Measurements from ENCODE around the gene RNU1-2. TPM values are rescaled to one million over a fixed set of nuclear protein-coding genes. Genes with fewer than 3 reads are reported as not detected.
"Not testable (repeated sequence)": the region's sequence is repeated elsewhere in the genome, so short reads cannot be mapped to it uniquely, and the experiment has no call there.

RNU1-2 gene
- total RNA-seq, 1 donor from 2014 or later, result 3,564 TPM

GRCh38 chr1:16892978-16893525 is 2.7 kb upstream of the RNU1-2 start:
- not testable (repeated sequence) for H3K27me3 Mint-ChIP-seq; DNase-seq (ENCODE audit: extremely low spot score, unreplicated experiment); H3K4me3 Mint-ChIP-seq; H3K27ac Mint-ChIP-seq; H3K36me3 Mint-ChIP-seq; H3K9me3 Mint-ChIP-seq
- H3K4me1 Mint-ChIP-seq (ENCODE audit: unreplicated experiment), result peaks cover 17% of the 10 kb centered on the region

DNA sequence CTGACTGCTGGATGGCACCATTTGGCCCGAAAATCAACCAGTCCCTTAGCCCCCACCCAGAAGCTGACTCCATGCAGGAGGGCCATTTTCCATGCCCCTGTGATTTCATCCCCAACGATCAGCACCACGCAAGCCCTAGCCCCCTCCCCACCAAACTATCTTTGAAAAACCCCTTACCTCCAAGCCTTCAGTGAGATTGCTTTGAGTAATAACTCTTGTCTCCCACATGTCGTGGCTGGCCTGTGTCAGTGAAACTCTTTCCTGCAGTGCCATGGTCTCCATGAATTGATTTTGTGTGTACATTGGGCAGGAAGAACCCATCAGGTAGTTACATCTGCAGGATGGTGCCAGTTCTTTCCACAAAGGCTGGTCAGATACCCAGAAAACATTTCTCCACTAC is 2.0 kb upstream of the RNU1-2 start:
- H3K4me3 Mint-ChIP-seq, result not testable (repeated sequence)

GRCh38 chr1:16894338-16894737 is 1.4 kb upstream of the RNU1-2 start:
- not testable (repeated sequence) for H3K36me3 Mint-ChIP-seq; H3K9me3 Mint-ChIP-seq; DNase-seq (ENCODE audit: extremely low spot score, unreplicated experiment); H3K27me3 Mint-ChIP-seq
- Mint-ChIP-seq H3K4me1 (ENCODE audit: unreplicated experiment) (peaks cover 17% of the 10 kb centered on the region), H3K4me3 (peak overlapping the region; percentile 60), H3K27ac (peak overlapping the region; percentile 100)

More for the DNA sequence above, 2.0 kb upstream of the RNU1-2 start:
- H3K27me3 Mint-ChIP-seq; H3K9me3 Mint-ChIP-seq; DNase-seq (ENCODE audit: extremely low spot score, unreplicated experiment); H3K36me3 Mint-ChIP-seq: not testable (repeated sequence)
- Mint-ChIP-seq H3K27ac (peak overlapping the region; percentile 100), H3K4me1 (ENCODE audit: unreplicated experiment) (peaks cover 17% of the 10 kb centered on the region)

- H3K9me3 Mint-ChIP-seq; DNase-seq (ENCODE audit: extremely low spot score, unreplicated experiment): not testable (repeated sequence)
- H3K4me3 Mint-ChIP-seq, result peak overlapping the region; percentile 89
These were observed 565 bp upstream of the RNU1-2 start for GRCh38 chr1:16895233-16895597.

DNA sequence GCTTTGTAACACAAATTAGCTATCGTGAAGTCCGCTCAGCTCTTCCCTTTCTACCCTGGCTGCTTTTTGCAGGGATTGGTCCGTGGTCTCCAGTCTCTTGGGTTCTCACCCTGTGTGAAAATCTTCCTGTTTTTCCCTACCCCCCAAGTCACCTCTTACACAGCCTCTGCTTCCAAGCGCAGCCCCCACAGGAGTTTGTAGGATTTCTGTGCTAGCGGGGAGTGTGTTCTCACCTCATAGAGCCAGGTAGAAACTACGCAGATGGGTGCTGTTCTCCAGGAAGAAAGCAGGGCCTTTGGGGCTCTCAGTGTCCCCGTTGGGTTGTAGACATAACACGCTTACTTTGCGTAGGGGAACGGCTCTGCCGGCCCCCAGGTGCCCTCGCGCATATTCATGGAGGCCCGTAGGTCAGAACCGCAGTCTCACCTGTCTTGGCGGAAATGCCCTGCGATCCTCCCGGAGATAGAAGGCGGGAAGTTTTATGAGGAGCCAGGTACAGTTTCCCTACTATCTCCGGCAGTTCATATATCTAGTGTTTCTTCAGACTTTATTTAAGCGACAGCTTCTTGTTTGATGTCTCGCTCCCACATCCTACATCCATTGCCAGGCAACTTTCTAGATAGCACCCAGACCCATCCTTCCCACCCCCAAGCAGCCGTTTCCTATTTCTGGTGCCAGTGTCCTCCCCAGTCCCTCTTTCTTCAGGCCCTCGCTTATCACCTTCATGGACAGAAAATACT is 706 bp downstream of the RNU1-2 start:
- Mint-ChIP-seq H3K27ac (peak overlapping the region; percentile 100), H3K4me3 (peak overlapping the region; percentile 89), H3K4me1 (ENCODE audit: unreplicated experiment) (peaks cover 23% of the 10 kb centered on the region)
- not testable (repeated sequence) for H3K27me3 Mint-ChIP-seq, H3K36me3 Mint-ChIP-seq, H3K9me3 Mint-ChIP-seq
- DNase-seq (ENCODE audit: extremely low spot score, unreplicated experiment), result peak; percentile 79

More at GRCh38 chr1:16895233-16895597, 565 bp upstream of the RNU1-2 start:
- not testable (repeated sequence) for H3K36me3 Mint-ChIP-seq, H3K27me3 Mint-ChIP-seq
- Mint-ChIP-seq H3K4me1 (ENCODE audit: unreplicated experiment) (peaks cover 17% of the 10 kb centered on the region), H3K27ac (peak overlapping the region; percentile 100)

GRCh38 chr1:16897653-16898052 is 1.9 kb downstream of the RNU1-2 start:
- DNase-seq (ENCODE audit: extremely low spot score, unreplicated experiment); H3K9me3 Mint-ChIP-seq; H3K27me3 Mint-ChIP-seq; H3K36me3 Mint-ChIP-seq: not testable (repeated sequence)
- Mint-ChIP-seq H3K27ac (peak overlapping the region; percentile 52), H3K4me1 (ENCODE audit: unreplicated experiment) (peaks cover 23% of the 10 kb centered on the region), H3K4me3 (peak overlapping the region; percentile 66)

- not testable (repeated sequence) for DNase-seq (ENCODE audit: extremely low spot score, unreplicated experiment); H3K9me3 Mint-ChIP-seq; H3K4me3 Mint-ChIP-seq; H3K36me3 Mint-ChIP-seq; H3K27me3 Mint-ChIP-seq; H3K27ac Mint-ChIP-seq
- peaks cover 26% of the 10 kb centered on the region for H3K4me1 Mint-ChIP-seq (ENCODE audit: unreplicated experiment)
These were observed 2.5 kb downstream of the RNU1-2 start for GRCh38 chr1:16898298-16898697.

DNA sequence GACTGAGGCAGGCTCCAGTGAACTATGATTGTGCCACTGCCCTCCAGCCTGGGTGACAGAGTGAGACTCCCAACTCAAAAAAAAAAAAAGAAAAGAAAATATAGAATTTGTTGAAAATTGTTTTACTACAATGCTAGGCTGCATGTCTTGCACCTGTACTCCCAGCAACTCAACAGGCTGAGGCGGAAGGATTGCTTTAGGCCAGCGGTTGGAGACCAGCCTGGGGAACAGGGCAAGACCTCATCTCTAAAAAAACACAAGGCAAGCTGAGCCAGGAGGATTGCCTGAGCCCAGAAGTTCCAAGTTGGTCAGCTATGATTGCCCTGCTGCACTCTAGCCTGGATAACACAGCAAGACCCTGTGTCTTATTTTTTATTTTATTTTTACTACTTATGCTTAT is 3.2 kb downstream of the RNU1-2 start:
- H3K27ac Mint-ChIP-seq, result not testable (repeated sequence)
- peaks cover 33% of the 10 kb centered on the region for H3K4me1 Mint-ChIP-seq (ENCODE audit: unreplicated experiment)

GRCh38 chr1:16900751-16901150 is 5.0 kb downstream of the RNU1-2 start:
- peak overlapping the region; percentile 46 for H3K27ac Mint-ChIP-seq

More for the DNA sequence above, 3.2 kb downstream of the RNU1-2 start:
- DNase-seq (ENCODE audit: extremely low spot score, unreplicated experiment); H3K4me3 Mint-ChIP-seq; H3K27me3 Mint-ChIP-seq; H3K36me3 Mint-ChIP-seq; H3K9me3 Mint-ChIP-seq: not testable (repeated sequence)

GRCh38 chr1:16901371-16901770 is 5.6 kb downstream of the RNU1-2 start:
- H3K4me3 Mint-ChIP-seq; DNase-seq (ENCODE audit: extremely low spot score, unreplicated experiment); H3K27me3 Mint-ChIP-seq; H3K27ac Mint-ChIP-seq; H3K36me3 Mint-ChIP-seq; H3K9me3 Mint-ChIP-seq: not testable (repeated sequence)
- H3K4me1 Mint-ChIP-seq (ENCODE audit: unreplicated experiment), result peaks cover 28% of the 10 kb centered on the region

More at GRCh38 chr1:16900751-16901150, 5.0 kb downstream of the RNU1-2 start:
- TF ChIP-seq, protein P1, sequence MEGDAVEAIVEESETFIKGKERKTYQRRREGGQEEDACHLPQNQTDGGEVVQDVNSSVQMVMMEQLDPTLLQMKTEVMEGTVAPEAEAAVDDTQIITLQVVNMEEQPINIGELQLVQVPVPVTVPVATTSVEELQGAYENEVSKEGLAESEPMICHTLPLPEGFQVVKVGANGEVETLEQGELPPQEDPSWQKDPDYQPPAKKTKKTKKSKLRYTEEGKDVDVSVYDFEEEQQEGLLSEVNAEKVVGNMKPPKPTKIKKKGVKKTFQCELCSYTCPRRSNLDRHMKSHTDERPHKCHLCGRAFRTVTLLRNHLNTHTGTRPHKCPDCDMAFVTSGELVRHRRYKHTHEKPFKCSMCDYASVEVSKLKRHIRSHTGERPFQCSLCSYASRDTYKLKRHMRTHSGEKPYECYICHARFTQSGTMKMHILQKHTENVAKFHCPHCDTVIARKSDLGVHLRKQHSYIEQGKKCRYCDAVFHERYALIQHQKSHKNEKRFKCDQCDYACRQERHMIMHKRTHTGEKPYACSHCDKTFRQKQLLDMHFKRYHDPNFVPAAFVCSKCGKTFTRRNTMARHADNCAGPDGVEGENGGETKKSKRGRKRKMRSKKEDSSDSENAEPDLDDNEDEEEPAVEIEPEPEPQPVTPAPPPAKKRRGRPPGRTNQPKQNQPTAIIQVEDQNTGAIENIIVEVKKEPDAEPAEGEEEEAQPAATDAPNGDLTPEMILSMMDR (conservative IDR thresholded peaks at IDR 0.05), result peak; percentile 21
- Mint-ChIP-seq H3K36me3 (no peaks in the 10 kb centered on the region), H3K4me3 (peak overlapping the region; percentile 50), H3K27me3 (peaks cover 4% of the 10 kb centered on the region), H3K9me3 (no peaks in the 10 kb centered on the region), H3K4me1 (ENCODE audit: unreplicated experiment) (peaks cover 29% of the 10 kb centered on the region)
- no peak for DNase-seq (ENCODE audit: extremely low spot score, unreplicated experiment)

Data from type B pancreatic cell (in vitro differentiated cells).